Spinal cord (tissue), 10 donors: ENCODE results near the gene LRMDA. TPM values are rescaled to one million over a fixed set of nuclear protein-coding genes. Genes with fewer than 3 reads are reported as not detected.
A peak's percentile ranks its signal among the peaks of the same experiment; 100 is the strongest.

Experiments used
- DNase-seq, 6 donors: peaks; one replicate each; pipeline versions ENCODE4 v3.0.0 to v3.0.0-alpha.2; 2013 to 2015; ENCODE audit warnings: low spot score in 6 of 6, low read depth in 4 of 6
- H3K27ac ChIP-seq: one replicate; pipeline ENCODE4 v1.5.1; 2013; ENCODE audit warnings: low read depth, low read length, control low read depth
- H3K27me3 ChIP-seq: one replicate; pipeline ENCODE4 v1.6.1; 2013; ENCODE audit warnings: low read length; ENCODE audit not compliant: control insufficient read depth, insufficient read depth
- H3K36me3 ChIP-seq: one replicate; pipeline ENCODE4 v1.6.1; 2013; ENCODE audit warnings: low read length; ENCODE audit not compliant: control insufficient read depth, insufficient read depth
- H3K4me1 ChIP-seq: one replicate; pipeline ENCODE4 v1.6.1; 2013; ENCODE audit warnings: low read length; ENCODE audit not compliant: control insufficient read depth, insufficient read depth
- H3K4me3 ChIP-seq: one replicate; pipeline ENCODE4 v1.5.1; 2013; ENCODE audit warnings: low read depth, low read length, control low read depth
- H3K9me3 ChIP-seq: one replicate; pipeline ENCODE4 v1.6.1; 2013; ENCODE audit warnings: low read length; ENCODE audit not compliant: control insufficient read depth, insufficient read depth
- WGBS: methylation state at CpG from one replicate; pipeline ENCODE4 v1.1.5; 2013; ENCODE audit warnings: missing lambda C conversion rate; ENCODE audit not compliant: insufficient coverage; 5-methylcytosine and 5-hydroxymethylcytosine counted together
- polyA plus RNA-seq, 2 donors: library from polyadenylated mRNA; unstranded; fragments of 120-200 nt; gene quantifications; one replicate each; pipeline ENCODE4 v1.2.1, GENCODE V29; 2013; ENCODE audit not compliant: insufficient read length in 2 of 2
- total RNA-seq, 2 donors: library from RNA; depleted of rRNA in 1 of 2; stranded (reverse); fragments of 120-200 nt in 1 of 2; fragments of >200 nt in 1 of 2; gene quantifications; one replicate each; pipeline versions ENCODE4 v1.2.3 to v1.2.4, GENCODE V29; 2013 to 2014
- donor health status: healthy.

The LRMDA gene
- total and polyA plus RNA-seq, 4 donors = 5.6 to 9.9 (median 7.2) TPM

DNA sequence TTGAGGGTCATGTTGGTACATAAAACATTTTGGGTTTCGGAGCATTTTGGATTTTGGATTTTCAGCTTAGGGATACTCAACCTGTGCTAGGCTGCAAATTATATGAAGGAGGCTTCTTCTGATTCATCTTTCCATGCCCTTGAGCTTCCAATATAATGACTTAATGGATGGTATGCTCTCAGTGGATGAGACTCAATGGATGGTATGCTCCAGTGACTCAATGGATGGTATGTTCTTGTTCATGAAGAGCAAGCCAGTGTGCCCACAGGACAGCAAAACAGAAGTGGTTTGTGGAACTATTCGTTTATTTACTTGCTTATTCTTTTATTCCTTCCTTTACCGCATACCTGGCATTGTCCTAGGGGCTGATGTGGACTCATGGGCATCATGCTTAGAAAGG, 969.6 kb downstream of the LRMDA start:
- DNase-seq = no peak
- H3K4me1 ChIP-seq = peaks cover 15% of the 10 kb centered on the region
- no CpG with 5 or more reads among the region's 3 CpGs for WGBS
- no peak overlapping the region for H3K4me3 ChIP-seq
- peaks cover 5% of the 10 kb centered on the region for H3K9me3 ChIP-seq
- no peaks in the 10 kb centered on the region for H3K36me3 ChIP-seq
- no peak overlapping the region for H3K27ac ChIP-seq
- H3K27me3 ChIP-seq = no peaks in the 10 kb centered on the region

- Histone ChIP-seq H3K9me3 (peaks cover 5% of the 10 kb centered on the region), H3K36me3 (no peaks in the 10 kb centered on the region), H3K27me3 (no peaks in the 10 kb centered on the region), H3K4me3 (no peak overlapping the region), H3K4me1 (no peaks in the 10 kb centered on the region), H3K27ac (no peak overlapping the region)
- 86% methylated on average over 1 of the region's 4 CpGs for WGBS
- DNase-seq = peak in 1 of 6 donors; percentile 57
Measured at GRCh38 chr10:76403912-76404311, 972.5 kb downstream of the LRMDA start.

DNA sequence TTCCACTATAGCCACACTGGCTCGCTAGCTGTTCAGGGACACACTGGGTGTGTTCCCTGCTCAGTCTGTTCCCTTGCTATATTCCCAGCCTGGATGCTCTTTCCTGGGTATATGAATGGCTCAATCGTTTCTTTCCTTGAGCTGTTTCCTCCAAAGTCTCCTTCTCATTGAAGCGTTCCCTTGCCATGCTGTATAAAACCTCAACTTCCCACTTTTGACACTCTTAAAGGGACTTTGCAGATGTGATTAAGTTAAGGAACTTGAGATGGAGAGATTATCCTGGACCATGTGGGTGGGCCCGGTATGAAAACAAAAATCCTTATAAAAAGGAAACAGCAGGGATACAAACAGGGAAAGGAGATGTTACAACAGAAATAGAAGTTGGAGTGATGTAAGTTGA, 973.1 kb downstream of the LRMDA start:
- no peaks in the 10 kb centered on the region for H3K36me3 ChIP-seq
- H3K9me3 ChIP-seq = peaks cover 5% of the 10 kb centered on the region
- H3K27me3 ChIP-seq = no peaks in the 10 kb centered on the region
- WGBS = 87% methylated on average over 2 of the region's 4 CpGs
- H3K27ac ChIP-seq = no peak overlapping the region
- H3K4me1 ChIP-seq = no peaks in the 10 kb centered on the region
- DNase-seq = no peak
- H3K4me3 ChIP-seq = no peak overlapping the region

DNA sequence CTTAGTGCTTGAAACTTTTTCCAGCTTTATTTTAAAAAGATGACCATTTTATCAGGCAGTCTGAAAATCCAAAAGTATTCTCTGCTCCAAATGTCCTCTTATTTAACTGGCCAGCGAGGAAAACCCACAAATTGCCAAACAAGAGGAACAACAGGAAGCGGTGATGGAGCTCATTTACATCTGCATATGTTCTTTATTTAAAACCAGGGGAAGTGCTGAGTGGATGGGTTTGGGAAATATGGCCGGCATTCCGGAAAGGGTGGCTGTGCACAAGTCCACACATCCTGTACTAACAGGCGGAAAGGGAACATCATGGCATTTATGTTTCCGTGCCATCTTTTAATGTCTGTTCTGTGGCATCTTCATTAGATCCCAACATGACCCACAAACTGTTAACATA, 974.5 kb downstream of the LRMDA start:
- Histone ChIP-seq H3K27ac (no peak overlapping the region), H3K36me3 (no peaks in the 10 kb centered on the region), H3K9me3 (peaks cover 5% of the 10 kb centered on the region), H3K4me3 (no peak overlapping the region), H3K4me1 (no peaks in the 10 kb centered on the region), H3K27me3 (no peaks in the 10 kb centered on the region)
- no peak for DNase-seq
- 76% methylated on average over 3 of the region's 6 CpGs for WGBS

DNA sequence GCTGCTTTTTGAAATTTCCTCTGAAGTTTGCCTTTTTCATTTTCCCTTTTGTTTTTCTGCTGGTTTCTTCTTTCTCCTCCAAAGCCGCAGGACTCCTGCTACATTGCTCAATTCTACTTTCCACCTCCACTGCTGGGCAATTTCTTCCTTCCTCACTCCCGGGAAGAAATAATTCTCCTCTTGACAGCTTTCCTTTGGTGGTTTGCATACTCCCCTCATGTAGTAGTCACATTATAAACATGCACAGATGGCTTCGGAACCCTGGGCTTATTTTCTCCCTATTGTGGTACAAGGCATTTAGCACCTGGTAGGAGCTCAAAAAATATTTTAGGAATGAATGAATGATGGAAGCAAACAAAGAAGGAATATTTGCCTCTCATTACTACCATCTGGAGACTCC, 977.2 kb downstream of the LRMDA start:
- Histone ChIP-seq H3K9me3 (peaks cover 5% of the 10 kb centered on the region), H3K36me3 (no peaks in the 10 kb centered on the region), H3K4me1 (no peaks in the 10 kb centered on the region), H3K27ac (no peak overlapping the region), H3K4me3 (no peak overlapping the region), H3K27me3 (no peaks in the 10 kb centered on the region)
- 67% methylated on average over 2 of the region's 3 CpGs for WGBS
- no peak for DNase-seq

DNA sequence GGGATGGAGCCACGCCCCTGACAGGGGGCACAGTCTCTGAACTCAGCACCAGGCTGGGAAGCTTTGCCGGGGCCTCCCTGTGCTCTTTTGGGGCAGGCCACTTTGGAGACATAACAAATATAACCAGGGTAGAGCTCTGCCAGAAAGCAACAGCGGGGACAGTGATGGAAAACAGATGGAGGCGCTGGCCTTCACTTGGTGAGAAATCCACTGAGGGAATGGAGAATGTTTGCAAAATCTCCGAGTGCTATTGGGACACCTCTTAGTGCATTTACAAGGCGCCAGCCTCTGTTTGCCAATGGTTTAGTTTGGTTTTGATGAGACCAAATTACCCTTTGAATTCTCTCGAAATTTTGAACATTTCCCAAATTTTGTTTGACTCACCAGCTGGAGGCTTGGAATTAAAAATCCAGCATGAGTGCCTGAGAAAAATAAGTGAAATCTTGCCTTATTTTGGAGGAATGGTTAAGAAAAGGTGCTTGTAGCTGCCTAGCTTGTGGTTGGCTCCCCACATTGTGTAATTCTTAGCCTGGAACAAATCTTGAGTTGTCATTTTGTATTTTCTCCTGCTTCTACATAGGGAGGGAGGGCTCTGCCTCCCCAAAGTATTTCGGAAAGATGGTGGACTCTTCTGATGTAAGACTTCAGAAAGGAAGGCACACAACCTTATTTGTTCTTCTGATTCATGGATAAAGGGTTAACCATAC, 980.5 kb downstream of the LRMDA start:
- H3K27me3 ChIP-seq = no peaks in the 10 kb centered on the region
- no peaks in the 10 kb centered on the region for H3K4me1 ChIP-seq
- WGBS = 88% methylated on average over 5 of the region's 8 CpGs
- H3K9me3 ChIP-seq = no peaks in the 10 kb centered on the region
- no peaks in the 10 kb centered on the region for H3K36me3 ChIP-seq
- no peak overlapping the region for H3K27ac ChIP-seq
- peak in 1 of 6 donors; percentile 43 for DNase-seq
- no peak overlapping the region for H3K4me3 ChIP-seq

DNA sequence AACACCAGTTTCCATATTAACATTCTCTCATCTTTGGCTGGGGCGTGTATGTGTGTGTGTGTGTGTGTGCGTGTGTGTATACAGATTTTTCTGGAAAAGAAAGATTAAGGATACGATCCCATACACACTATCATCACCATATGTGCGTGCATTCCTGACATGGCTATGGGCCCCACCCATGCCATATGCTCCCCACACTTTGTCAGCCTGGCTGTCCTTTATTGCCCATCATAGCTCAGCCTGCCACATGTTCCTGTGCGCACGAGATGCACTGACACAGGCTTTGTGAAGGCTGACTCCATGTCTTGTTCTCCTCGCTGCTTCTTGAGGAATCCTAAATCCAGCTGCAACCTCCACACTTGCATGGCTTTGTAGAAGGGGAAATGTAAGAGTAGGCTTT, 984.1 kb downstream of the LRMDA start:
- no peak for DNase-seq
- 100% methylated on average over 2 of the region's 7 CpGs for WGBS
- no peaks in the 10 kb centered on the region for H3K27me3 ChIP-seq
- H3K9me3 ChIP-seq = no peaks in the 10 kb centered on the region
- H3K4me3 ChIP-seq = no peak overlapping the region
- H3K4me1 ChIP-seq = no peaks in the 10 kb centered on the region
- no peak overlapping the region for H3K27ac ChIP-seq
- no peaks in the 10 kb centered on the region for H3K36me3 ChIP-seq

DNA sequence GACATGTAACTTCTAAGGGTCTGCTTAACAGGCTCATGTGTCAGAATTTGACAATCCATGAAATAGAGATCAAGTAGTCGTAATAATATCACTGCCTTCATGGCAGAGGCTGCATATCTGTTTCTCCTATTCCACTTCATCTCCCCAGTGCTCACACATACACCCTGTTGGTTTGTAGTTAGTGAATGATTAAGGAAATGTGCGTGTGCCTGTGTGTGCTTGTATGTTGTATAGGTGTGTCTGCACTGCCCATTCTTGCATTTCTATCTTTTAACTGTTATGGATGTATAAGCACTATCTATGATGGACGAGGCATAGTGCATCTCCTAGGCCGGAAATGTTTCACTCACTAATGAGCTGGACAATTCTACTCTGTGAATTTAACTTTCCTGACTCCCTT, 985.2 kb downstream of the LRMDA start:
- no CpG with 5 or more reads among the region's 4 CpGs for WGBS
- H3K27ac ChIP-seq = no peak overlapping the region
- no peak overlapping the region for H3K4me3 ChIP-seq
- no peak for DNase-seq
- no peaks in the 10 kb centered on the region for H3K36me3 ChIP-seq
- H3K9me3 ChIP-seq = no peaks in the 10 kb centered on the region
- no peaks in the 10 kb centered on the region for H3K4me1 ChIP-seq
- no peaks in the 10 kb centered on the region for H3K27me3 ChIP-seq

GRCh38 chr10:76420725-76421124, 989.3 kb downstream of the LRMDA start:
- no CpG with 5 or more reads among the region's 4 CpGs for WGBS
- no peaks in the 10 kb centered on the region for H3K36me3 ChIP-seq
- no peaks in the 10 kb centered on the region for H3K9me3 ChIP-seq
- no peak overlapping the region for H3K4me3 ChIP-seq
- H3K27me3 ChIP-seq = no peaks in the 10 kb centered on the region
- no peak overlapping the region for H3K27ac ChIP-seq
- no peak for DNase-seq
- H3K4me1 ChIP-seq = no peaks in the 10 kb centered on the region

DNA sequence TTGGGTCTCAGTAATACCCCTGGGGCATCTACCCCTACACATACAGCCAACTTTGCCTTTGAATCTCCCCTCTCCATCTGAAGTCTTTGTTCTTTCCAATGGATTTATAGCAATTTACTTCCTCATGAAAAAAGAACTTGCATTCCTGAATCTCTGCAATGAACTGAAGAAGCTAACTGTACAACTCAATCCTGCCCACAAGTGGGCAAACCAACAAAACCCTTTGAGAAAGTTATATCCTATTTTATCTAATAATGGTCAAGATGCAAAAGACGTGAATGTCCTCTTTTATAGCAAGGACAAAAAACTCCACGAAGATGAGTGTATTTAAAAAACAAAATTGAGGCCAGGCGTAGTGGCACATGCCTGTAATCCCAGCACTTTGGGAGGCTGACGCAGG, 991.3 kb downstream of the LRMDA start:
- Histone ChIP-seq H3K27ac (no peak overlapping the region), H3K27me3 (no peaks in the 10 kb centered on the region), H3K36me3 (no peaks in the 10 kb centered on the region), H3K4me3 (no peak overlapping the region), H3K4me1 (no peaks in the 10 kb centered on the region), H3K9me3 (no peaks in the 10 kb centered on the region)
- WGBS = 82% methylated on average over 4 of the region's 4 CpGs
- DNase-seq = no peak
